NCI-H1436 (cell line): ENCODE data around the gene HCRT.
A peak's percentile ranks its signal among the peaks of the same experiment; 100 is the strongest.
"Not testable (repeated sequence)": the region's sequence is repeated elsewhere in the genome, so short reads cannot be mapped to it uniquely, and the experiment has no call there.

Experiments
- DNase-seq: peaks from one replicate; lab custom pipeline; 2025; lab: John Stamatoyannopoulos, UW

Gene HCRT

DNA sequence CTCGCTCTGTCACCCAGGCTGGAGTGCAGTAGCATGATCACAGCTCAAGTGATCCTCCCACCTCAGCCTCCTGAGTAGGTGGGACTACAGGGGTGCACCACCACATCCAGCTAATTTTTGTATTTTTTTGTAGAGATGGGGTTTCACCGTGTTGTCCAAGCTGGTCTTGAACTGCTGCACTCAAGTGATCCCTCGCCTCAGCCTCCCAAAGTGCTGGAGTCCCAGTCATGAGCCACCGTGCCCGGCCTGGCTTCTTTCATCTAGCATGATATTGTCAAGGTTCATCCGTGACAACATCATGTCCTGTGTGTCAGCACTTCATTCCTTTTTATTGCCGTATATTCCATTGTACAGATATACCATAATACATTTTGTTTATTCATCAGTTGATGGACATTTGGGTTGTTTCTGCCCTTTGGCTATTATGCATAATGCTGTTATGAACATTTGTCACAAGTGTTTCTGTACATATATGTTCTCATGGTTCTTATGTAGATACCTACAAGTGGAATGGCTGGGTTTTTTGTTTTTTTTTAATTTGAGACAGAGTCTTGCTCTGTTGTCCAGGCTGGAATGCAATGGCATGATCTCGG is 12.4 kb upstream of the HCRT start:
- no peak for DNase-seq

DNA sequence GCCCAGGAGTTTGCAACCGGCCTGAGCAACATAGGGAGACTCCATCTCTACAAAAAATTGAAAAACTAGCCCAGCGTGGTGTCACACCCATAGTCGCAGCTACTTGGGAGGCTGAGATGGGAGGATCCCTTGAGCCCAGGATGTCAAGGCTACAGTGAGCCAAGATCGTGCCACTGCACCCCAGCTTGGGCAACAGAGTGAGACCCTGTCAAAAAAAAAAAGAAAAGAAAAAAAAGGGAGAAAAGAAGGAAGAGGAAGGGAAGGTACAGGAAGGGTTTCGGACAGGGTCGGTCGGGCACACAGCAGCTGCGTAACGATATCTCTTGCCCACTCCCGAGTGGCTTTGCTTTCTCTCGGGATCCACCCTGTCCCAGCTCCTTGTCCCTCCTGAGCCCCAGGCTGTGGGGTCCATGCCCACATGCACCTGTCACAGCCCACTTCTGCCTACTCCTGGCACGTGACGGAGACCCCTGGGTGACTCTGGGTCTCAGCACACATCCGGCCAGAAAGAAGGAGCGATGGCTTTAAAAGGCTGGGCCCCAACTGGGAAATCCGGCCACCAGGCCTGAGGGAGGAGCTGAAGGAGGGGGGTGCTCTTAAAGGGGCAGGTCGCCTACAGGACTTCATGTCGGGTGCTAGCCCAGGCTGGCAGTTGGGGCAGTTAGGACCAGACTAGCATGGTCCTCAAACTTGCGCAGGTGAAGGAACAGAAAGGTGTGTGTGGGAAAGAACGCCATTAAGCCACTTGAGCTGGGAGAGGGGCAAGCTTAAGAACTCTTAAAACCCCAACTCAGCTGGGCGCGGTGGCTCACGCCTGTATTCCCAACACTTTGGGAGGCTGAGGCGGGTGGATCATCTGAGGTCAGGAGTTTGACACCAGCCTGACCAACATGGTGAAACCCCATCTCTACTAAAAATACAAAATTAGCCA is 9.0 kb upstream of the HCRT start, which contains the start of gene GHDC:
GHDC (minus strand) TSS at position 526 of the 931 bp plus-strand sequence. CDS start 913 bp downstream, outside the sequence.
- peak; percentile 81 for DNase-seq

DNA sequence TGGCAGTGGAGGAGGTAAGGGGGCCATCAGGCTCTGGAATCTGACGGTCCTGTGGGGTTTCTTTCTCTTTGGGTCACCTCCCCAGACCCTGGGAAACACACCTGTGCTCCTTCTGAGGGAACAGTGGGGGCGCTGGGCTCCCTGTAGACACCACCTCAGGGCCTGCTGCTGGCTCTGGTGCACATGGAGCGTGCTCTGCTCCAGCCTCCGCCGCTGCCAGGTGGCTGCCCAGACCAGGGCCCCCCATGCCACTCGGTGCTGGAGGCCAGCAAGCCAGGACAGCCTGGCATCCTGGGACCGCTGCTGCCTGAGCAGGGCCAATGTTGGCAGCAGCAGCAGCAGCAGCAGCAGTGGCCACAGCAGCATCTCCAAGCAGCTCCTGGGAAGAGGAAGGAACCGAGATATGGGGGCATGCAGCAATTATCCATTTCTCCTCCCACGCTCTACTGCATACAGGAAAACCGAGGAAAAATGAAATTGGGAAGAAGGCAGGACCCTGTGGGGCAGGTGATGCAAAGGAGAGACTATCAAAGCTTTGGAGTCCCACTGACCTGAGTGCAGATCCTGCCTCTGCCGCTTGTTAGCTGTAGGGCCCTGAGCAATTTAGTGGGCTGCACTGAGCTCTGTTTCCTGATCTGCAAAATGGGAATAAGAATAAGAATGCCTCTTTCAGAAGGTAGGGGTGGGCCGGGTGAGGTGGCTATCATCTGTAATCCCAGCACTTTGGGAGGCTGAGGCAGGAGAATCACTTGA is 8.1 kb upstream of the HCRT start:
- no peak for DNase-seq

DNA sequence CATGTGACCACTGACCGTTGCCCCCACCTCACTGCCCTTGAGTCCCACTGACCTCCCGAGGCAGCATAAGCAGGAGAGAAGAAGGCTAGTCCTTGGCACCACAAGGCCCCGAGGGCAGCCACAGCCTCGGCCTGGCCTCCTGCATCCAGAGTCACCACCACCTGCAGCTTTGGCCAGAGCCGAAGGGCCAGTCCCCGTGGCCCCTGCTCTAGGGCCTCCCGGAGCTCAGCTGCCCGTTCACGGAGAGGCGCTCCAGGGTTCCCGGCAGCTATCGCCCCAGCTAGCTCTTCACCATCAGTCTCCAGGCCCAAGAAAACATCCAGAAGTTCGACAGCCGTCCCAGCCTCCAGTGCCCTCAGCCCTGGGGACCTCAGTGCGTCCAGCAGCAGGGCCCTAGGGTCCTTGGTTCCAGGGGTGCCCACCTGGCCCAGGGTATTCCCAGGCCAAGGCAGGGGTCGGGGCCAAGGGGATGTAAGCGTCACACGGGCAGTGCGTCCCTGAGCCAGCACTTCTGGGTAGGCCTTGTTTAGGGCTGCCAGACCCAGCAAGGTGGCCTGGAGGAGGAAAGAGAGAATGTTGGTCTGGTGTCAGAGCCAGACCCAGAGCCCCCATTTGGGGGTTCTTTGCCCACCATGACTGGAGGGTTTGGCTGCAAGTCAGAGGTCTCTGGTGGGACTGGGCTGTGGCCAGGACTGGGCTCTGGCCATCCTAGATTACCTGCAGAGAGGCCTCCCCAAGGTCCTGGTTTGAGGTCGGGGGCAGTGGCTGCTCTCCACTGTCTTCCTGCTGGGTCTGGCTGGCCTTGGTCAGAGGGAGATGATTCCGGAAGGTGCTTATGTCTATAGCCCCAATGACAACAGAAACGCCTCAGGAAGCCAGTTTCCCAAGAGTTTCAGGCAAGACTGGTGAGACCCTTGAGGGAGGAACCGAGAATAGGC is 7.2 kb upstream of the HCRT start:
- no peak for DNase-seq

DNA sequence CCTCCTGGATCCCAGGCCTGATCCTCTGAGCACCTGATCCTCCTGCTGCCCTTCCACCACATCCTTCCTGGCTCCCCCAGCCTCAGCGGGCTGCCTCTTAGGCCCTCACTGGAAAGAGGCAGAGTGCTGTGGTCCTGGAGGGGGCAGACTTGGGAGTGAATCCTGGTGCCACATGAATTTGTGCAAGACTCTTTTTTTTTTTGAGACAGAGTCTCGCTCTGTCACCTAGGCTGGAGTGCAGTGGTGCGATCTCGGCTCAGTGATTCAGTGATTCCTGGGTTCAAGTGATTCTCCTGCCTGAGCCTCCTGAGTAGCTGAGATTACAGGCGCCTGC is 6.0 kb upstream of the HCRT start:
- DNase-seq, result no peak

DNA sequence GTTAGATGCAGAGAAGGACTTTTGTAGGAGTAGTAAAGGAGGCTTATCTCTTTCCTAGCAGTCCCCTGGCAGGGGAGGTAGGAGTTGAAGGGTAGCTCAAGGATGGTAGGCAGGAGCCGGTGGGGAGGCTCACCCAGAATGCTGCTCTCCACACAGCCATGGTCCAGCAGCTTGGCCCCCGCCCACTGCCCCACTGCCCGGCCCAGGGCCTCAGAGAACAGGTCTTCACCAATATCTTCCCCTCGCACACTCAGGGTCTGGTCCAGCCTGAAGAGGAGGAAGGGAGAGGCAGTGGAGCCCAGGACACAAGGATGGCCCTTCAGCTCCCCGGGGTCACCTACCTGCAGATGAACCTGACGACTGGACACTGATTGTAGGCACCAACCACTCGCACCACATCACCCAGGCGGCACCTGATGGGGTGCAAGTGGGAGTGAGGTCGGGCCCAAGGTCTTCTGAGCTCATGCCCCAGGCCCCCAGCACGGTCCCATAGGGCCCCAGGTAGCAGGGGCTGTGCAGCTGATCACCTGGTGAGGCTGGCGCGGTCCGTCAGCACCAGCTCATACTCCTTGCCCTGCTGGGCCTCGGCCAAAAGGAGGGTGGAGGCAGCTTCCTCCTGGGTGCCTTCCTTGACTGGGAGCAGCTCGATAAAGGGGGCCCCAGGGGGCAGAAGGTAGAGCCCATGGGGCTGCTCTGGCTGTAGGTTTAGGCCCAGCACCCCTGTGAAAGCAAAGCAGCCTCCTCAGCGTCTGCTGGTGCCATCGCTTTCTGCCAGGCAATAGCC is 5.4 kb upstream of the HCRT start:
- no peak for DNase-seq

DNA sequence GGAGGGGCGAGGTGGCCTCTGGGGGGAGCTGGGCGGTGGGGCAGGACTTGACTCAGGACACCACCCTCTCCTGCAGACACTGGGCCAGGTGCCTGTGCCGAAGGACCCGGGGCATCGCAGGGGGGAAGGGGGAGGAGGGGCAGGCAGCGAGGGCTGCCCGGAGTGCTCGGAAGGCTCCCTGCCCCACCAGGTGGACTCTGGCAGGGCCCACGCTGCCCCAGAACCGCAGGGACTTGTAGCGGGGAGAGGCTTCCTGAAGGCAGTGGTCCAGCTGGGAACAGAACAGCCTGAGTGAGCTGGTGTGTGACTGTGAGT is 4.4 kb upstream of the HCRT start:
- DNase-seq, result no peak

DNA sequence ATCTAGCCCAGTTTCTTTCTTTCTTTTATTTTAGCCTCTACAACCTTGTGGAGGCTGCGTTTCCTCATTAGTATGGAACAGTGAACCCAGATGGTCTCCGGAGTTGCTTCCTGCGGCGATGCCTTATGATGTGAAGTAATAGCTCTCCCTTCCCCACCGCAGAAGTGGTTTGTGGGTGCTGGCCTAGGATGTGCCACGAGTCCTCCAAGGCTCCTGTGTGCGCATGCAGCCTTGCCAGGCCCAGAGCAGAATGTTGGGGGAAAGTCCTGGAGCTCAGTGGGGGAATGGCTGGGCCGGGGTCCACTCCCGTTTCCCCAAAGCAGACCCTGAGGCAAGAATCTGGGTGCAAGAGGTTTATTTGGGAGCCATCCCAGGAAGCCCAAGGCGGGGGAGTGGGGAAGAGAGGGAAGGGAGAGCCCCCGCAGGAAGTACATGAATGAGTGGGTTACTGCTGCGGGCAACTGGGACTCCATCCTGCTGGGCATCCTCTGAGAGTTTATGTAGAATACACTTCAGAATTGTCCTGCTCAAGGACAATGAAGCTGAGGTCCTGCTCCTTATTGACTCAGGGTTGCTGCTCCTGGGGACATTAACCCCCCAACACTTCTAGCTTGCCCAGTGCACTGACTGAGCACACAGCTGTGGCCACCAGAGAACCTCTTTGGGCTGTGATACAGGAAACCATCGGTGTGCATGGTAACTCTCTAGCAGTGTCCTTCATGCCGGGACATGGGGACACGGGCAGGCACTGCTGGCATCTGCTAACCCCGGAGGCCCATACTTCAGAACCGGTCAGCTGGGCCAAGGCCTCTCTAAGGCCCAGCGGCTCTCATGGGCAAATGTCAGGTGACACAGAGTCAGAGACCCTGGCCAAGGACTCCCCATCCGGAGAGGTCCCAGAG is 3.7 kb upstream of the HCRT start:
- no peak for DNase-seq

DNA sequence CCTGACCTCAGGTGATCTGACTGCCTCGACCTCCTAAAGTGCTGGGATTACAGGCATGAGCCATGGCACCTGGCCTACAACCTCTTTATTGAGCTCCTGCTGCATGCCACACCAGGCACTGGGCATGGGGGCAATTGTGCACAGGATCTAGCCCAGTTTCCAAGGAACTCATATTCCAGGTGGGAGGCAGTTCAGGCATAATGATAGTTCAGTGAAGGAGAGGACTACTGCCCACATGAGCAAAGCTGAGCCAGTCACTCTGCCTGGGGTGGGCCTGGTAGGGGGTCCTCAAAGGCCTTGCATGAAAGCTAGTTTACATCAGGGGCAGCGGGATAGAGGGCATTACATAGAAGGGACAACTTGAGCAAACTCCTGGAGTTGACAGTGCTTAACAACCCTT is 2.6 kb upstream of the HCRT start:
- DNase-seq, result no peak

DNA sequence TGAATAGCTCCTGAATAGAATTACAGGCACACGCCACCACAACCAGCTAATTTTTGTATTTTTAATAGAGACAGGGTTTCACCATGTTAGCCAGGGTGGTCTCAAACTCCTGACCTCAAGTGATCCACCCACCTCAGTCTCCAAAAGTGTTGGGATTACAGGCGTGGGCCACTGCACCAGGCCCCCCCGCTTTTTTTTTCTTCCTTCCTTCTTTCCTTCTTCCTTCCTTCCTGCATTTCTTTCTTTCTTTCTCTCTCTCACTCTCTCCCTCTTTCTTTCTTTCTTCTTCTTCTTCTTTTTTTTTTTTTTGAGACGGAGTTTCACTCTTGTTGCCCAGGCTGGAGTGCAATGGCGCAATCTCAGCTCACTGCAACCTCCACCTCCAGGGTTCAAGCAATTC is 939 bp upstream of the HCRT start:
- DNase-seq, result not testable (repeated sequence)

DNA sequence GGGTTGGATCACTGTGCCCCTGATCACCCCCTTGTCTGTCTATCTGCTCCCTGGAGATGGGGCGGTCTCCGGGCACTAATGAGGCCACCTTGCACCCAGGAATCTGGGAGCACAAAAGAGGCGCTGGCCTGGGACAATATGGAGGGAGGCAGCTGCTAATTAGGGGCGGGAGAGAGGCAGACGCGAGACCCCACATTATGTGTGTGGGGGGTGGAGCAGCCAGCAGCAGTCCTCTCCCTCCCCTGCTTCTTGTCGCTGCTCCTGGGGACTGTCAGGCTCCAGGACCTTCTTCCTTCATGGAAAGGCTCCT is 324 bp upstream of the HCRT start:
- no peak for DNase-seq

DNA sequence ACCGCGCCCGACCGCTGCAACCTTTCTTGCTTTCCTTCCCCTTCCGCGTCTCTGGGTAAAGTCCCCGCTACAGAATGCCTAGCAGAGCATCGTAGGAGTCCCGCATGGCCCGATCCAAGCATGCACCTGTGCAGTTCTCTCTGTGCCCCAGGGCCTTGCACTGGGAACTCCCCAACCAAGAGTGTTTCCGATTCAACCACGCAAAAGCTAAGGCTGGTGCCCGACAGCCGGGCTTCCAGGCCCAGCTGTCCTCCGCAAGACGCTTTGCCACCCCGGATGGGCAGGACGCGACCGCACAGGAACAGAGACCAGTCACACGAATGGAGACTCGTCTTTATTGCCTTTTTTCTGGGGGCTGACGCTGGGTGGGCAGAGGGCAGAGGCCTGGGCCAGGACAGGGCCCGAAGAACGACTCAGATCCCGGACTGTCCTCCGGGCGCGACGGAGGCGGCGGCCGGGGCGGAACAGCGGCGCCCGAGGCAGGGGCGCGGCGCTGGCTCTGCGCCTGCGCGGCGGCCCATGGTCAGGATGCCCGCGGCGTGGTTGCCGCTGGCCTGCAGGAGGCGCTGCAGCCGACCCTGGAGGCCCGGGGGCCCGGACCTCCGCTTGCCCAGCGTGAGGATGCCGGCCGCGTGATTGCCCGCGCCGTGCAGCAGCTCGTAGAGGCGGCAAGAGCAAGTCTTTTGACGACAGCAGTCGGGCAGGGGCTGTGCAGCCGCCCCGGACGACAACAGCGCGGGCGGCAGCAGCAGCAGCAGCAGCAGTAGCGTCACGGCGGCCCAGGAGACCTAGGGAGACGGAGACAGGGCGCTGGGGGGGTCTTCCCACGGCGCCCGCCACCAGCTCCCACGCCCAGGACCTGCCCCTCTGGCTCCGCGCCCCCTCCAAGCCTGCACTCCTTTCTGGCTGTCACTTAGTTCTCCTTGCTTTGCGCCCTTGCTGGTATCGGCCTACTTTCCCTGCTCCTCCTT is 1.2 kb downstream of the HCRT start:
- DNase-seq, result peak; percentile 87

DNA sequence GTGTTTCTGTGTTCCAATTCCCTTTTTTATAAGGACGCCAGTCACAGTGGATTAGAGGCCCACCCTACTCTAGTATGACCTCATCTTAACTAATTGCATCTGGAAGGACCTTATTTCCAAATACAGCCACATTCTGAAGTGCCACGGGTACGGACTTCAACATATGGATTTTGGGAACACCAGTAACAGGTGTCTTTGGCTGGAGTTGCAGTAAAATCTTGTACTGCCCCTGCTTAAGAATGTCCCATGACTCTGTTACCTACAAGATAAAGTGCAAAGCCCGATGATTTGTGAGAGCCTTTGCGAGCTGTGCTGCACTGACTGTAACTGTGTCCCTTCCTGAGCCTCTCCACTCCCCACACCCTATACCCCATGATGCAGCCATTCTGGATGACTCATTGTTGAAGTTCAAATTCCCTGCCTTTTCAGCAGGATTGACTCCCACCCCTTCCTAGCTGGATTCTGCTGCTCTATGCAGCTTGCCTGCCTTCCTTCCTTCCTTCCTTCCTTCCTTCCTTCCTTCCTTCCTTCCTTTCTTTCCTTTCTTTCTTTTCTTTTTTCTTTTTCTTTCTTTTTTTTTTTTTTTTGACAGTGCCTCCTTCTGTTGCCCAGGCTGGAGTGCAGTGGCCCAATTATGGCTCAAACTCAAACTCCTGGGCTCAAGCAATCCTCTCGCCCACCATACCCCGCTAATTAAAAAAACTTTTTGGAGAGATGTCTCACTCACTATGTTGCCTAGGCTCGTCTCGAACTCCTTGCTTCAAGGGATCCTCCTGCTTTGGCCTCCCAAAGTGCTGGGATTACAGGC is 2.1 kb downstream of the HCRT start:
- no peak for DNase-seq

DNA sequence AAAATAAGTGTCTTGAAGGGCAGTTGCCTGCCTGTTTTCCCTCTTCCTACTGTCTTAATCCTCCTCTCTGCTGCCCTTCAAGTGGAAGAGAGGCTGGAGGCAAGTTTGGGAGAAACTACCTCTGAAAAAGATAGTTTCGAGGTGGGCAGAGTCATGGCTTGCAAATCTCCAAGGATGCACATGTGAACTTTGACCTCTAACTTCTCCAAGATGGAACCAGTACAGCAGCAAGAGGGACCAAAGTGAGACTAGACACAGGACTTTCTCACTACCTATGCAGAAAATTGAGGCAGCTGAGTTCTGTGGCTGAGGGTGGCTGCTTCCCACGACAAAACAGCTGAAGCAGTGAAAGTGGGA is 3.4 kb downstream of the HCRT start:
- DNase-seq, result no peak

DNA sequence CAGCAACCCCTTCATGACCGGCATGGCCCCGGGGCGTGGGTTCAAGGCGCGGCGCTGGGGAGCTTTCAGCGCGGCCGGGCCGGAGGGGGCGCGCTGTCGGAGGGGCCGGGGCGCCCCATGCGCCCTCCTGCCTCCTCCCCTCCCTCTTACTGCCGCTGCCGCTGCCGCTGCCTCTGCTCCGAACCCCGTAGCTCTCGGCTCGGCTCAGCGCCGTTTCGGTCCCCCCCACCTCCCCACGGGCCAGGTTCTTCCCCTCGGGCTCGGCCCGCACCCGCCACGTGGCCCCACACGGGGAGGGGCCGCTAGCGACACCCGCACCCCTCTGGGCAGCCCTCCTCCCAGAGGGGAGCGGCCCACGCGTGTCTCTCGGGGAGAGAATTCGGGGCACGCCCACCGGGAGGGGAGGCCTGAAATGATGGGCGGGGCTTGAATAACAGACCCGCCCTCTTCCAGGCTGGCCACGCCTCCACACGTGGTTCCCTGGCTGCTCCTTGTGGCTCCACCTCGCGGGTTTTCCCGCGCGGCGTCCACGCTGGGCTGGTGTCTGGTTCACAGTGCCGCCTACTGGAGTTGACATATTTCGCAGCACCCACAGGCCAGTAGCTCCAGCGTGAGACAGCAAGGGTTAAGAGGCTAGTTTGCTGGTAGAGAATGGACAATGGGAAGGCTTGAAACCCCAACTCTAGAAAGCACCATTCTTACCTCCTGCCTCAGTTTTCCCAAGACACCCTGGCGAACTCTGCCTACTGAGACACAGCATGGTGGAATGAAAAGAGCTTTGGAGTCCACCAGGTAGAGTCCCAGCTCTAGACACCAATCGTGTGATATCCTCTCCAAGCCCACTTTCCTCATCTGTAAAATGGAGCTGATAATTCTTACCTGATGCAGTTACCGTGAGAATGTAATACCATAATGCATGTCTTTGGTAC is 4.1 kb downstream of the HCRT start, which contains the start of gene KCNH4:
KCNH4 (minus strand) TSS at position 221 of the 929 bp plus-strand sequence; CDS start at position 24, 197 bp downstream.
- DNase-seq, result peak; percentile 92

DNA sequence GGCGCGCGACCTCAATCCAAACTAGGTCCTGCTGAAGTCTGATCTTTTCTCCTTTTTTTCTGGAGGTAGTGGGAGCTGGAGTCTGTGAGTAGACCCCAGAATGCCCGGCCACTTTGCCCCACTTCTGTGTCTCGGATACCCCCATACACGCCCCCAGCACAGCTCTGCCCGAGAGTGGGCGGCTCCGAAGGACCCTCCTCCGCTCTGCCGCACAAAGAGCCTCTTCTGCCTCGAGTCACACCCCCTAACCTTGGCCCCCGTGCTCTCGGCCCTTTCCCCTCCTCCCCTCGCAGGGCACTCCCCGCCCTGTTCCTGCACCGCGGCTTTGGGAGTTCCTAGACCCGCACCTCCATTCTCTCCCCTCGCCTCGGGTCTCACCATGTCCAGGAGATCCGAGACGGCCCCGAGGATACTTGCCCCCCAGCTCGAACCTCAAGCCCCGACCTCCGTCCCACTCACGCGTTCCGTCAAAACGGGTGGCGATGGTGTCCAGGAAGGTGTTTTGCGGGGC is 4.8 kb downstream of the HCRT start:
- DNase-seq, result peak; percentile 28

DNA sequence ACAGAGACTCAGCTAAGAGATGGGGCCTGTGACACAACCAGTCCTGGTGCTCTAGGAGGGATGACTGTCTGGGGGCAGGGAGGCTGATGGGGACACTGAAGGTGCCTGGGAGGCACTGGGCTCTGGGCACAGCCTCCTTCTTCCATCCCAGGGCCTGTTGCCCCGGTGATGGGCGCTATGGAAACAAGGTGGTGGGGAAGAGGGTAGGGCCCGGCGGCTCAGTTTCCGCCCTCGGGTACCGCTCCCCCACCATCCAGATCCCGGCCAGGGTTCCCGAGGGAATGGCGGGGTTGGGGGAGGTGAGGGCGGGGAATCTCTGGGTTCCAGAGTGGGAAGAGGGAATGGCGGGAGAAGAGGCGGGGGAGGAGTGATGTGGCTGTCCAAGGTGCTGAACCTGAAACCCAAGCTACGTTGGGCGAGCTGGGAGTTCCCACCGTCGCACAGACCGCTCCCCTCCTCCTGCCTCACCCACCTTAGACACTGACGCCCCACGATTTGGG is 5.3 kb downstream of the HCRT start:
- peak; percentile 82 for DNase-seq
